GM12872 (cell line): ENCODE data around the gene ATP10B.

Source experiments
- CTCF ChIP-seq: IDR thresholded peaks from 3 replicates; pipeline ENCODE4 v1.5.1; 2011; ENCODE audit warnings: low read depth, mild to moderate bottlenecking, low read length, moderate library complexity; ENCODE audit not compliant: insufficient read depth

ATP10B gene

DNA sequence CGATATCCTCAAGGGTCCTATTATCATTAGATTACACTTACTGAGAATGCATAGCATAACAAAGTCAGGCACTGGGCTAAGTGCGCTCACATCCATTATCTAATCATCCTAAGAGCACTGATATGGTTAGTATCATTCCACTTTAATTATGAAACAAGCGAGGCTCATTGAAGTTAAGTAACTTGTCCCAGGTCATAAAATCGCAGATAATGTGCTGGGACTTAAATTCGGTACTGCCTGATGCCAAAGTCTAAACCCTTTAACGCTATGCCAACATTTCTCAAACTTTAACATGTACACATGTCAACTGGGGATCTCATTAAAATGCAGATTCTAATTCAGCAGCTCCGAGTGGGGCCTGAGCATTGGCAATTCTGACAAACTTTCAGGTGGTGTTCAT, 225.7 kb downstream of the ATP10B start:
- no peak for TF ChIP-seq CTCF

GRCh38 chr5:160621526-160621925, 230.5 kb downstream of the ATP10B start:
- no peak for TF ChIP-seq CTCF

DNA sequence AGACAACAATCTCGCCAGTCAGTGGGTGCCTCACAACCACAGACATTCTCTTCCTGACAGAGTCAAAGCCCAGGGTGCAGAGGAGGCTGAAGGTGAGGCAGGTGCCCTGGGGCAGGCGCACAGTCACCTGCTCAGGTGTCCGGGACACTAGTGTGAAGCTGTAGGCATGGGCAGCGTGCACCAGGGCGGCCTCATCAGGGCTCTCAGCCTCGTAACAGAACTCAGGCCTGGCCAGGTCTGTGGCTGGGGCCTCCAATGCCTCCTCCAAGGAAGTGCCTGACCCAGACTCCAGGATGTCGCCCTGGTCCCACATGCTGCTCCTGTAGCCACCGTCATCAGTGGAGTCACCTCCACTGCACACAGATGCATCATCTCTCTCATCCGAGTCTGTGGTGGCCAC, 231.6 kb downstream of the ATP10B start:
- no peak for TF ChIP-seq CTCF

DNA sequence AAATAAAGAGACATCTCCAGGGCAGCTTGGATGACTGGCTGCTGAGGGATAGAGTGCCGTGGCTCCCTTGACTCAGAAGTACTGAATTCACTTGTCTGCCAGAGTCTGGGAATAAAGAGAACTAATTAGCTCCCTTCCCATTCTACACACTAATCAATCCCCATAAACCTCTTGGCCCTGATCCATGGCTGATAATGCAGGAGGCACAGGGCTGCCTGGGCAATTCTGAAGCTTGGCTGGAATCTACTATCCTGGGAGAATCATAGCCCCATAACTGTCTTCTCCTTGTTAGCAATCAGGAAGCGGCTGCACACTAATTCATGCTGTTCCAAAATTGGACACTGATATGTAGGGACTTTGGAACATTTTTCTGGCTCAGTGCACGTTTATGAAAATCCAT, 232.6 kb downstream of the ATP10B start:
- TF ChIP-seq CTCF: no peak

DNA sequence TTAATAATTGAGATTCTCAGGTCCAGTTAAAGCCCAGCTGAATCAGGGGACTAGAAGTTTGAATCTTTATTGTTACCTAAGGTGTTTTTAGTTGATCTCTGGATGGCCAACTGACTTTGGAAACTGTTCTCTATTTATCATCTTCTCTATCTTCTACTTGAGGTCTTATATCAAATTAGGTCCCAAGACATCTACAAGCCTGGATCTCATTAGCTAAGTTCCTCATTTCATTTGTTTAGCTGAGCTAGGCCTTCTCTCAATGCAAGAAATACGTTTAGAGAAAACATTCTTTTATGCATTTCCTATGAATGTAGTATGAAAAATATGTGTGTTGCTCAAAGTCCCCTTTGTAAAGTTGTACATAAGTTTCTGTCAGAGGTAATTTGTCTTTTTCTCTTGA, 233.7 kb downstream of the ATP10B start:
- no peak for TF ChIP-seq CTCF

- no peak for TF ChIP-seq CTCF
Measured at GRCh38 chr5:160616712-160617497, 235.1 kb downstream of the ATP10B start.

DNA sequence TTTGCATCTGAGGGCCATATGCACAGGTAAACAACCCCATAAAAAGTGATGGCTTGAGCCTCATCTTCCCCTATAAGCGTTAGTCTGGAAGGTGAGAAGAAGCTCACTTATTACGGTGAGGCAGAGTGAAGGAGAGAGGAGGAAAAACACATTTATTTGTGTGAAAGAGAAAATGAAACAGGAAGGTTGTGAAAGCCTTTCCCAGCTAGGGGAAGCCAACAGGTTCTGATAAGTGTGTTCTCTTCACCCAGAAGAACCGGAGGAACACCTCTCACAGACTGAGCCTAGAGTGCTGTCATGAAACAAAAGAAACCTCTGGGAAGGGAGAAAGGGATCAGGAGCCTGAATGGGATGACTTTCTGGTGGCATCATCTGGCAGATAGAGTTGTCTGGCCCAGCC, 237.9 kb downstream of the ATP10B start:
- no peak for TF ChIP-seq CTCF

DNA sequence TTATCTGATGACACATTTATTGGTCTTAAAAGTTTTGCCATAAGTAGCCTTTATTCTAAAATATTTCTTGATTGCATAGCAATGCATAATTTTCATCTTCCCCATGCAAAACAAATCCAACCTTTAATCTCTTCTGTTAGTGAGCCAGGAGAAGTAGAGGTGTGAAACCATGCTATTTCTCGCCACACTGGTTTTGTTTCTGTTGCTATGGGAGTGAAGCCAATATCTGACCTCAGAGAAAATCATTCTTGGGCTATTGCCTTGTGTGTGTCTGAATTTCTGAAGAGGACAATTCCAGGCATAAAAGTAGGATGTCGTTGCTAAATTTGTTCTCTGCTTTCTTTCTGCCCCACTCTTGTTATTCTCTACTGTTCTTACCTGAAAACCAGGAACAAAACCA, 246.7 kb downstream of the ATP10B start:
- TF ChIP-seq CTCF: no peak
